DOHH2 (cell line): ENCODE data around the gene ELOVL3.
"Not testable (repeated sequence)": the region's sequence is repeated elsewhere in the genome, so short reads cannot be mapped to it uniquely, and the experiment has no call there.

Source experiments
- H3F3A ChIP-seq: fragments of 200-600 bp; sonication (generic), shearing (Covaris generic); 2 replicates; pipeline ENCODE4 v1.6.0; 2016; ENCODE audit warnings: antibody characterized with exemption, mild to moderate bottlenecking; ENCODE audit not compliant: control insufficient read depth, insufficient read depth
- H3K27ac ChIP-seq: fragments of 200-600 bp; sonication (generic); 2 replicates; pipeline ENCODE4 v1.5.1; 2014; ENCODE audit warnings: low read depth, mild to moderate bottlenecking, low read length, moderate library complexity
- H3K27me3 ChIP-seq: fragments of 200-600 bp; sonication (generic); 2 replicates; pipeline ENCODE4 v1.6.1; 2014; ENCODE audit warnings: mild to moderate bottlenecking, low read length, mixed read lengths; ENCODE audit not compliant: control insufficient read depth
- H3K36me3 ChIP-seq: fragments of 200-600 bp; sonication (generic); 2 replicates; pipeline ENCODE4 v1.6.1; 2014; ENCODE audit warnings: mild to moderate bottlenecking, low read length, moderate library complexity, mixed read lengths; ENCODE audit not compliant: control insufficient read depth
- H3K4me1 ChIP-seq: fragments of 200-600 bp; sonication (generic); 2 replicates; pipeline ENCODE4 v1.6.1; 2014; ENCODE audit warnings: mild to moderate bottlenecking, low read length, mixed read lengths; ENCODE audit not compliant: control insufficient read depth
- H3K4me2 ChIP-seq: fragments of 200-600 bp; sonication (generic); 2 replicates; pipeline ENCODE4 v1.6.0; 2014; ENCODE audit warnings: mild to moderate bottlenecking, low read length, moderate library complexity
- H3K4me3 ChIP-seq: fragments of 200-600 bp; sonication (generic); 2 replicates; pipeline ENCODE4 v1.5.1; 2014; ENCODE audit warnings: mild to moderate bottlenecking, low read length, mixed read lengths
- H3K79me2 ChIP-seq: fragments of 200-600 bp; sonication (generic); 2 replicates; pipeline ENCODE4 v1.6.1; 2014; ENCODE audit warnings: mild to moderate bottlenecking, low read length, mixed read lengths; ENCODE audit not compliant: control insufficient read depth
- H3K9me2 ChIP-seq: fragments of 200-600 bp; sonication (generic); replicated peaks from 2 replicates; pipeline ENCODE4 v1.6.1; 2014; ENCODE audit warnings: mild to moderate bottlenecking, low read length, mixed read lengths; ENCODE audit not compliant: control insufficient read depth
- H3K9me3 ChIP-seq: fragments of 200-600 bp; sonication (generic); 2 replicates; pipeline ENCODE4 v1.6.1; 2014; ENCODE audit warnings: antibody characterized with exemption, low read length, mixed read lengths; ENCODE audit not compliant: control insufficient read depth, insufficient read depth
- H4K20me1 ChIP-seq: fragments of 200-600 bp; sonication (generic); 2 replicates; pipeline ENCODE4 v1.6.0; 2014; ENCODE audit warnings: low read depth, mild to moderate bottlenecking, antibody characterized with exemption, low read length, moderate library complexity; ENCODE audit not compliant: control insufficient read depth, insufficient read depth
- CTCF ChIP-seq: fragments of 200-600 bp; sonication (generic); IDR thresholded peaks from one replicate; pipeline ENCODE4 v1.5.1; 2014; ENCODE audit warnings: antibody characterized with exemption, mild to moderate bottlenecking, low read depth, low read length; ENCODE audit not compliant: poor library complexity, severe bottlenecking
- EZH2phosphoT487 ChIP-seq: fragments of 200-600 bp; sonication (generic); IDR thresholded peaks from 2 replicates; pipeline ENCODE4 v1.6.1; 2017; ENCODE audit warnings: borderline replicate concordance, mild to moderate bottlenecking, antibody characterized with exemption, low read length, moderate library complexity, mixed read lengths

Gene ELOVL3

GRCh38 chr10:102208311-102209035 is 17.6 kb upstream of the ELOVL3 start:
- Histone ChIP-seq H4K20me1 (no peaks in the 10 kb centered on the region), H3K36me3 (no peaks in the 10 kb centered on the region), H3K4me1 (no peaks in the 10 kb centered on the region), H3F3A (no peaks in the 10 kb centered on the region), H3K4me2 (no peak overlapping the region), H3K79me2 (no peaks in the 10 kb centered on the region), H3K27me3 (no peaks in the 10 kb centered on the region; the same call in 1 of the 2 replicates), H3K27ac (no peak overlapping the region), H3K9me3 (peaks cover 7% of the 10 kb centered on the region), H3K4me3 (no peak overlapping the region), H3K9me2 (no peaks in the 10 kb centered on the region)
- no peak for TF ChIP-seq CTCF
- TF ChIP-seq EZH2phosphoT487, result no peak

DNA sequence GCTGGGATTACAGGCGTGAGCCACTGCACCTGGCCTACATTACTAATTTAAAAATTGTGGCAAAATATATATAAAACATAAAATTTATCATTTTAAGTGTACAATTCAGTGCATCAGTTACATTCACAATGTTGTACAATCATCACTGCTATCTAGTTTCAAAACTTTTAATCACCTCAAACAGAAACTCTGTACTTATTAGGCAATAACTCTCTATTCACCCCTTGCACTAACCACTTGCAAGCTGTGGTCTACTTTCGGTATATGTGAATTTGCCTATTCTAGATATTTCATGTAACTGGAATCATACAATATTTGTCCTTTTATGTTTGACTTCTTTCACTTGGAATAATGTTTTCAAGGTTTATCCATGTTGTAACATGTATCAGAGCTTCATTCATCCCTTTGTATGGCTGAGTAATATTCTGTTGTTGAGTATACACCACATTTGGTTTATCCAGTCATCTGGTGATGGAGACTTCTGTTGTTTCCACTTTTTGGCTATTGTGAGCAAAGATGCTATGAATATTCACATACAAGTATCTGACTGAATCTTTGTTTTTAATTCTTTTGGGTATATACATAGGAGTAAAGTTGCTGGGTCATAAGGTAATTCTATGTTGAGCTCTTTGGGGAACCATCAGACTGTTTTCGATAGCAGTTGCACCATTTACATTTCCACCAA is 14.3 kb upstream of the ELOVL3 start:
- H3K9me2 ChIP-seq, result no peaks in the 10 kb centered on the region
- H3K27me3 ChIP-seq, result no peaks in the 10 kb centered on the region; the same call in 1 of the 2 replicates
- TF ChIP-seq EZH2phosphoT487, result no peak
- no peaks in the 10 kb centered on the region for H3K4me1 ChIP-seq
- no peaks in the 10 kb centered on the region for H3K79me2 ChIP-seq
- no peaks in the 10 kb centered on the region for H3K9me3 ChIP-seq
- H4K20me1 ChIP-seq, result no peaks in the 10 kb centered on the region
- no peak overlapping the region for H3K4me2 ChIP-seq
- H3F3A ChIP-seq, result no peaks in the 10 kb centered on the region
- no peaks in the 10 kb centered on the region for H3K36me3 ChIP-seq
- no peak overlapping the region for H3K4me3 ChIP-seq
- H3K27ac ChIP-seq, result no peak overlapping the region

DNA sequence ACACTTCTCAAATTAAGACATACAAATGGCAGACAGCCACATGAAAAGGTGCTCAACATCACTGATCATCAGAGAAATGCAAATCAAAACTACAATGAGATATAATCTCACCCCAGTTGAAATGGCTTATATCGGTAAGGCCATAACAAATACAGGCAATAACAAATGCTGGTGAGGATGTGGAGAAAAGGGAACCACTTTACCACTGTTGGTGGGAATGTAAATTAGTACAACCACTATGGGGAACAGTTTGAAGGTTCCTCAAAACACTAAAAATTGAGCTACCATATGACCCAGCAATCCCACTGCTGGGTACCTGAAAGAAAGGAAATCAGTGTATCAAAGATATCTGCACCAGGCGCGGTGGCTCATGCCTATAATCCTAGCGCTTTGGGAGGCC is 12.5 kb upstream of the ELOVL3 start:
- H3K27ac ChIP-seq, H3F3A ChIP-seq, H3K27me3 ChIP-seq, H3K4me3 ChIP-seq, H4K20me1 ChIP-seq, H3K4me2 ChIP-seq, H3K9me3 ChIP-seq, H3K79me2 ChIP-seq, H3K9me2 ChIP-seq, H3K4me1 ChIP-seq, H3K36me3 ChIP-seq: not testable (repeated sequence)

DNA sequence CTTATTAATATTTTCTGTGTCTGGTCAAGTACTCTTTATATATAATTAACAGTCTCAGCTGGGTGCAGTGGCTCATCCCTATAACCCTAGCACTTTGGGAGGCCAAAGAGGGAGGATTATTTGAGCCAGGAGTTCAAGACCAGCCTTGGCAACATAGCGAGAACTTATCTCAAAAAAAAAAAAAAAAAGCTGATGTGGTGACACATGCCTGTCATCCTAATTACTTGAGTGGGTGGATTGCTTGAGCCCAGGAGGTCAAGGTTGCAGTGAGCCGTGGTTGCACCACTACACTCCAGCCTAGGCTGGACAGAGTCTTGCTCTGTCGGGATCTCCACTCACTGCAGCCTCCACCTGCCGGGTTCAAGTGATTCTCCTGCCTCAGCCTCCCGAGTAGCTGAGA is 6.7 kb upstream of the ELOVL3 start:
- no peaks in the 10 kb centered on the region for H3K9me3 ChIP-seq
- no peak overlapping the region for H3K27ac ChIP-seq
- TF ChIP-seq EZH2phosphoT487 (no peak), CTCF (no peak)
- H3K9me2 ChIP-seq, result no peaks in the 10 kb centered on the region
- H3K27me3 ChIP-seq, result peaks cover 13% of the 10 kb centered on the region
- no peaks in the 10 kb centered on the region for H4K20me1 ChIP-seq
- no peaks in the 10 kb centered on the region for H3K79me2 ChIP-seq
- no peak overlapping the region for H3K4me3 ChIP-seq
- no peaks in the 10 kb centered on the region for H3K4me1 ChIP-seq
- H3F3A ChIP-seq, result no peaks in the 10 kb centered on the region
- no peaks in the 10 kb centered on the region for H3K36me3 ChIP-seq
- H3K4me2 ChIP-seq, result no peak overlapping the region
